Subcutaneous abdominal adipose tissue (tissue), 5 donors: Measurements from ENCODE around the gene RPS14.

Source experiments
- H3K27ac ChIP-seq: one replicate; pipeline ENCODE4 v1.7.0; 2013; ENCODE audit warnings: low read depth, mild to moderate bottlenecking, inconsistent platforms, low read length, moderate library complexity
- H3K27me3 ChIP-seq, 5 donors: one replicate each; pipeline ENCODE4 v1.7.0; 2013; ENCODE audit warnings: low read length in 5 of 5, inconsistent platforms in 1 of 5; ENCODE audit not compliant: control insufficient read depth in 5 of 5, insufficient read depth in 4 of 5
- H3K36me3 ChIP-seq, 5 donors: one replicate each; pipeline ENCODE4 v1.7.0; 2013; ENCODE audit warnings: low read length in 5 of 5; ENCODE audit not compliant: control insufficient read depth in 5 of 5, insufficient read depth in 5 of 5
- H3K4me1 ChIP-seq, 5 donors: one replicate each; pipeline ENCODE4 v1.7.0; 2013; ENCODE audit warnings: low read length in 5 of 5, mild to moderate bottlenecking in 3 of 5, moderate library complexity in 1 of 5; ENCODE audit not compliant: control insufficient read depth in 5 of 5, insufficient read depth in 5 of 5
- H3K4me3 ChIP-seq, 5 donors: one replicate each; pipeline ENCODE4 v1.7.0; 2013; ENCODE audit warnings: low read length in 5 of 5, low read depth in 1 of 5
- H3K9ac ChIP-seq, 5 donors: one replicate each; pipeline ENCODE4 v1.7.0; 2013; ENCODE audit warnings: low read length in 5 of 5, mild to moderate bottlenecking in 4 of 5, moderate library complexity in 3 of 5
- H3K9me3 ChIP-seq, 5 donors: one replicate each; pipeline ENCODE4 v1.7.0; 2013; ENCODE audit warnings: low read length in 5 of 5; ENCODE audit not compliant: control insufficient read depth in 5 of 5
- donor health status: healthy.
- donor health status: healthy.
- donor health status: healthy.
- donor health status: healthy.
- donor health status: healthy.

RPS14 gene

DNA sequence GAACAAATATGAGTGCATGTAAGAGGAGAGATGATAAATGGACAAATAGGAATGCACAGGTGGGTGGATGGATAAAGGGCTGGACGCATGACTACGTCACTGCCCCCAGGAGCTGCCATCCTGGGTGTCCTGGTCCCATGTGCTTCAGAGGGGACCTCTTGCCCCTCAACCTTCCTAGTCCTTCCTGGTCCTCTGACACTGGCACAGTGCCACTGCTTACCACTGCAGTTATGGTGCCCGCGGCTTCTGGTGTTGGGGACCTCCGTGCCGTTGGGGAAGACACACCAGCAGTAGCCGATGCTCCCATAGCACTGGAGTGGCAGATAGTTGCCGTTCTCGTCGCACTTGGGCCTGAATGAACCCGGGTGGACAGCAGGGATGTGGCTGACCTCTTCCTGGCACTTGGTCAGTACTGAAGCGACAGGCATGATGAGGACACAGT is 46.6 kb downstream of the RPS14 start:
- Histone ChIP-seq H3K36me3 (peaks cover 2 to 92% (median 78%) of the 10 kb centered on the region in 5 donors), H3K9ac (no peak overlapping the region), H3K4me1 (peaks cover 0 to 30% (median 6%) of the 10 kb centered on the region in 5 donors), H3K27me3 (peaks cover 0 to 4% (median 2%) of the 10 kb centered on the region in 5 donors), H3K27ac (no peak overlapping the region), H3K4me3 (no peak overlapping the region), H3K9me3 (no peaks in the 10 kb centered on the region)

DNA sequence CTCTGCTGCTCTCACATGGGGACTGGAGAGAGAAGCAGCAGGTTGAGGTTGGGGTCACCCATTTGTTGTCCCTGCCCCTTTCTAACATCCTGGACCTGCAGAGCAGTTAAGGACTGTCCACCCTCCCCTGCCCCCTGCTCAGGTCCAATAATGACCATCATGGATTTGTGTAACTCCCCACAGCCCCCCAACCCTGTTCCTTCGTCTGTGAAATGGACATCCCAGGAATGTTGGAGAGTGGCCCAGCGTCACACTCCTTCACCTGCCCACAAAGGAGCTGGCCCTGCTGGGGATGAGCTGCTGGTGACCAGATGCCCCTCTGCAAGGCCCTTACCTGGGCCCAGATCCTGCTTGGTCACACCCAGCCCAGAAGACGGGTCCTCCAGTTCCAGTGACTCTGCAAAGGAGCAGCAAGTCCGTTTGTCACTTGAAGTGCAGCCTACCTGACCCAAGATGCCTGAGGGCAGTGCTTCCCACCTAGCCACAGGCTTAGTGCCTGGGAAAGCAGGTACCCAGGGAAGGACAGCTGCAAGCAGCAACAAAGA is 47.2 kb downstream of the RPS14 start:
- Histone ChIP-seq H3K36me3 (peaks cover 2 to 93% (median 83%) of the 10 kb centered on the region in 5 donors), H3K4me1 (peaks cover 0 to 25% (median 3%) of the 10 kb centered on the region in 5 donors), H3K27ac (no peak overlapping the region), H3K9ac (no peak overlapping the region), H3K9me3 (no peaks in the 10 kb centered on the region), H3K27me3 (peaks cover 0 to 4% (median 2%) of the 10 kb centered on the region in 5 donors), H3K4me3 (no peak overlapping the region)

DNA sequence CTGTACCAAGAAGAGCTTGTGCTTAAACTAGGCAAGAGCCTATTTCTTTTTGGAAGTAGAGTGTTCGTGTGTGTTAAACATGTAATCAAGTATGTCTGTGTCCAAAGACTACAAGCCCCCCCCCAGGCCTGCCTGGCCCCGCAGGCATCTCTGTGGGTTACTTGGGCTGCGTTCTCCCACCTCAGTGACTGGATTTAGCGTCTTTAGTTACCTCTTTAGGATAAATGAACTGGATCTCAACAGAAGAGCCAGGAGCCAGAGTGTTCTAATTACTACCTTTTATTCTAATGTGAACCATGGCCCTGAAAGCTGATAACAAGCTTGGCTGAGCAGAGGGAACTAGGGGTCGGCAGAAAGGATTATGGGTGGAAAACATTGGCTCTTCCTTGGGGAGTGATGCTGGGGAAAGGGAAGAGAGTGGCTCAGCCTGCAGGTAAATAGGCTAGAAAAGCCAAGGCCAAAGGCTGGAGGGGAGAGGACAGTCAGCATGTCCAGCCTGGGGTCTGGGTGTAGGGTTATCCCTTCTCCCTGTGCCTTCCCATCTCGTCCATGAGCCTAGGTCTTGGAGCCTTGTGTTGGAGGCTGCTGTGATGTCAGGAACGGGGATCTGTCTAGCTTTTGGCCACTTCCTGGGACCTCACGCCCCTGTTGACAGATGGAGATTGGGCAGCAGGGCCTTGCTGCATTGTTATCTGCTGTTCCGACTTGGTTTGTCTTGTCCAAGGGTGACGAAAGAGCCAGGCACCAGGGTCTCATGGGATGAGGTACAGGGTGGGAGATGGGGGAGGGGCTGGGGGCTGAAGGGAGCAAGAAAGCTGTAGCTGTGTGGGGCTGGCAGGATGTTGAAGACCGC is 47.9 kb downstream of the RPS14 start:
- no peak overlapping the region for H3K27ac ChIP-seq
- no peak overlapping the region for H3K9ac ChIP-seq

DNA sequence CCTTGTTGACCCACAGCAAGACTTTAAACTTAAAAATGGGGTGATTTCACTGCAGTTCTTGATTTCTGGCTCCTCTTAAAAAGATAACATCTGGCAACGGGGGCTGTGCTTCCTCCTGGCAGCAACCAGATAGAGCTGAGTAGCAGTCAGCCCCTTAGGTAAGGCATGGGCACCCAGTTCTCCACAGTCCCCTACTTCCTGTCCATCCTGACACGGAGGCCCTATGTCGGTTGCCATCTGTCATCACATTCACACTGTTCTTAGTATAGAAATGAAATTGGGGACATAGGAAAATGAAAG is 48.5 kb downstream of the RPS14 start:
- H3K36me3 ChIP-seq, result peaks cover 2 to 91% (median 82%) of the 10 kb centered on the region in 5 donors

More for the DNA sequence above, 47.9 kb downstream of the RPS14 start:
- Histone ChIP-seq H3K4me1 (peaks cover 0 to 18% (median 0%) of the 10 kb centered on the region in 5 donors), H3K36me3 (peaks cover 2 to 91% (median 82%) of the 10 kb centered on the region in 5 donors), H3K27me3 (peaks cover 0 to under 1% (median 0%) of the 10 kb centered on the region in 5 donors), H3K9me3 (no peaks in the 10 kb centered on the region), H3K4me3 (no peak overlapping the region)

DNA sequence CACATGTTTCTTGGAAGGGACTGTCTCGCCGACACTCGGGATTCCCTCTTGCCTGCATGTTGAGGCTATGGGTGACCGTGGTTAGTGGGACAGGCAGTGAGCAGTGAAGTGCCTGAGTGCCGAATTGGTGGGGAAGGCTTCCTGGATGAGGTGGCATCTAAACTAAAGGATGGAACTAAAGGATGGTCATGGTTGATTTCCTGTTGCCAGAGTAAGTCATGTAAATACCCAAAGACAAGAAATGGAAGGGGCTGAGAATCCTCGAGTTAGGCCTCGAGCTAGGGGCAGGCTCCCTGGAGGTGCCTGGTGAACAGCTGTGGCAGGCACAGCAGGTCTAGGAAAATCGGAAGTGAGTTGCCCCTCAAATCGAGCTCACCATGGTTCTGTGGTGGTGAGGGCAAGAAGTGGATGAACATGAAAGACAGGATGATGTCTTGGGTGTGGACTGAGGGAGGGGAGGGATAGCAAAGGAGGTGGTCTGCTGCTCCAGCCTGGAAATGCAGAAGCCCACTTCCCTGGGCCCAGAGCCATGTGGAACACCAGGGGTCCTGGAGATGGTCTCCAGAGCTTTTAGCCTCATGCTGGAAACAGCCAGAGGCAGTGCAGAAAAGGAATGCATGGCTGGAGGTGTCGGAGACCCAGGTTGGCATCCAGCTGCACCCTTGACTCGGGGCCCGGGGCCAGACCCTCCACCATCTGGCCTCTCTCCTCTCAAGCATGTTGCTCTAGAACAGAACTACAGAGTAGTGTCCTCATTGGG is 49.0 kb downstream of the RPS14 start:
- H3K4me3 ChIP-seq, result no peak overlapping the region
- peaks cover 2 to 91% (median 85%) of the 10 kb centered on the region in 5 donors for H3K36me3 ChIP-seq
- H3K4me1 ChIP-seq, result peaks cover 0 to 14% (median 0%) of the 10 kb centered on the region in 5 donors
- H3K9ac ChIP-seq, result no peak overlapping the region
- no peaks in the 10 kb centered on the region for H3K27me3 ChIP-seq
- no peak overlapping the region for H3K27ac ChIP-seq
- no peaks in the 10 kb centered on the region for H3K9me3 ChIP-seq

More for the DNA sequence above, 48.5 kb downstream of the RPS14 start:
- peaks cover 0 to 14% (median 0%) of the 10 kb centered on the region in 5 donors for H3K4me1 ChIP-seq
- no peak overlapping the region for H3K9ac ChIP-seq
- H3K9me3 ChIP-seq, result no peaks in the 10 kb centered on the region
- no peak overlapping the region for H3K27ac ChIP-seq
- H3K4me3 ChIP-seq, result no peak overlapping the region
- H3K27me3 ChIP-seq, result no peaks in the 10 kb centered on the region

DNA sequence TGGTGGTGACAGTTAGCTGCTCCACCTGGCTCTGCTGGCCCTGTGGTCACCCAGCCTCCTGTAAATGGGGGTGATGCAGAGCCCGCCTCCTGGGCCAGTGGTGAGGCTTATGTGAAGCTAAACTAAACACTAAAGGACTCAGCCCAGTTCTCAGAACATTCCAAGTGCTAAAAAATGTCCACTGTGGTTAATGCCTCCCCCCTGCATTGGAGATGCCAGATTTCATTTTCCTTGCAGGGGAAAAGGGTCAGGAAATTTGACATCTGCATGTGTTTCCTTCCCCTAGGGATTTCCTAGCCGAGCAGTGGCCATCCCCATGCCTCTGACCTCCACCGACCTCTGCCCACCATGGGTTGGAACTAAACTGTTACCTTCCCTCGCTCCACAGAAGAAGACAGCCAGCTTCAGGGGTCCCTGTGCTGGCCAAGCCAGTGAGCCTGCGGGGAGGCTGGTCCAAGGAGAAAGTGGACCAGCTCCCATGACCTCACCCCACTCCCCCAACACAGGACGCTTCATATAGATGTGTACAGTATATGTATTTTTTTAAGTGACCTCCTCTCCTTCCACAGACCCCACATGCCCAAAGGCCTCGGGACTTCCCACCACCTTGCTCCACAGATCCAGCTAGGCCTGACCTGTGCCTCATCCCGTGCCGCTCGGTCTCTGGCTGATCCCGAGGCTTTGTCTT is 49.9 kb downstream of the RPS14 start:
- no peak overlapping the region for H3K9ac ChIP-seq
- H3K27ac ChIP-seq, result no peak overlapping the region
- H3K4me1 ChIP-seq, result peaks cover 0 to 10% (median 0%) of the 10 kb centered on the region in 5 donors
- no peaks in the 10 kb centered on the region for H3K9me3 ChIP-seq
- H3K27me3 ChIP-seq, result no peaks in the 10 kb centered on the region
- H3K36me3 ChIP-seq, result peaks cover 2 to 91% (median 85%) of the 10 kb centered on the region in 5 donors
- H3K4me3 ChIP-seq, result no peak overlapping the region

DNA sequence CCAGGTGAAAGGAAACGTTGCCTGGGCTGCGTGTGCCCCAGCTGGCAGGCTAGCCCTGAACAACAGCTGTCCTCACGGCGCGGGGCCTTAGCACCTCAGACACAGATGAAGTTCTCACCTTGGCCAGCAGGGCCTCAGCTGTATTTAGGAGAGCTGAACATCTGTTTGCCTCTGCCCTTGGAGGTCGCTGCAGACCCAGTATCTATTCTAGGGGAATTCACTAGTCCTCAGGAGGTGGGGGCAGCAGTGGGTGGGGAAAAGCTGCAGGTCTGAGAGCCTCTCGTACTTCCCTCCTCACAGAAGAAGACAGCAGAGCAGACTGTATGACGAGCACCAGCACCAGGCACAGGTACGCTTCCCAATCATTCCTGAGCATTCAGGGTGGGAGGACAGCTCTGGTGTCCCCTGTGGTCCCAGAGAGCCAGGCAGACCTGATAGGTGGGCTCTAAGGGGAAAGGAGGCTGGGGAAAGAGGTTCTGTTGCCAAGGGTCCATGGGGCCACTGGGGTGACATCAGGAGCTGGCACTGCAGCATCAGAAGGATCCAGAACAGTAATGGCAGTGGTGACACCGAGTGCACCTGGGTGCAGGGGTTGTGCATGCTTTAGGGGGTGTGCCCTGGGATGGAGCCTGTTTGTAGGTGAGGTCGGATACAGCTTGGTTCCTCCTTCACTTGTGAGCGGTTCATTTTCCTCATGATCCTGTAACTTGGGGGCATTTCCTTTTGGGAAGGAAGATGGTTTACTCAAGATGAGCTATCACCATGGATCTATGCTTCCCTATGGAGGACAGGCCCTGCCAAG is 50.6 kb downstream of the RPS14 start:
- H3K27ac ChIP-seq, result no peak overlapping the region
- H3K4me1 ChIP-seq, result peaks cover 0 to 10% (median 0%) of the 10 kb centered on the region in 5 donors
- no peaks in the 10 kb centered on the region for H3K27me3 ChIP-seq
- no peaks in the 10 kb centered on the region for H3K9me3 ChIP-seq
- peaks cover 2 to 90% (median 85%) of the 10 kb centered on the region in 5 donors for H3K36me3 ChIP-seq
- no peak overlapping the region for H3K4me3 ChIP-seq
- no peak overlapping the region for H3K9ac ChIP-seq

DNA sequence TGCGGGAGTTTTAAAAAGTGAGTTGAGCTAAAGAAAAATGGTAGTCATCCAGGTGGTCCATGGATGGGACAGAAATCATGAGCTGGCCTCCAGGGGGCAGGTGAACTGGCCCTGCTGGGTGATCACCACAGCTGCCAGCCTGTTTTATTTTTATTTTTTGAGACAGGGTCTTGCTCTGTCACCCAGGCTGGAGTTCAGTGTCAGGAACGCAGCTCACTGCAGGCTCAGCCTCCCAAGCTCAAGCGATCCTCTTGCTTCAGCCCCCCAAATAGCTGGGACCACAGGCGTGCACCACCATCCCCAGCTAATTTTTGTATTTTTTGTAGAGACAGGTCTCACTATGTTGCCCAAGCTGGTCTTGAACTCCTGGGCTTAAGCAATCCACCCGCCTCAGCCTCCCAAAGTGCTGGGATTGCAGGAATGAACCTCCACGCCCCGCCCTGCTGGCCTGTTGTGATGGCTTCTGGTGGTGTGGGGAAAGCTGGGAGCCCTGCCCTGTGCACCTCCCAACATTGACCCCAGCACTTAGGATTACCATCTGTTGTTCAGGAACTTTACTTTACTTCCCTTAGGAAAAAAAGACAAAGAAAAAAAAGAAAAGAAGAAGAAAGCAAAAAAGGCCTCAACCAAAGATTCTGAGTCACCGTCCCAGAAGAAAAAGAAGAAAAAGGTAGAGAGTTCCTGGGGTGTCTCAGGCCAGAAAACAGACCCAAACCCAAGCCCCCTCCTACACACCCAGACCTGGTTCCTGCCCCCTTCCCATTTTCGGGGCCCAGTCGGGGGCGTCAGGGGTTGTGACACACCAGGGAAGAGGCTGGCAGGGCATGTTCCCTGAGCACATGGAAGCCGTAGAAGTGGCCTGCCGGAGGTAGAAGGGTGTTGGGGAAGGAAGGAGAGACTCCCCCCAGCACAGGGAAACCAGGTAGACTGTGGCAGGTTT is 51.5 kb downstream of the RPS14 start:
- H3K36me3 ChIP-seq, result peaks cover 0 to 92% (median 87%) of the 10 kb centered on the region in 5 donors
- H3K4me1 ChIP-seq, result peaks cover 0 to 10% (median 0%) of the 10 kb centered on the region in 5 donors
- no peaks in the 10 kb centered on the region for H3K9me3 ChIP-seq
- H3K4me3 ChIP-seq, result no peak overlapping the region
- no peaks in the 10 kb centered on the region for H3K27me3 ChIP-seq
- H3K27ac ChIP-seq, result no peak overlapping the region
- no peak overlapping the region for H3K9ac ChIP-seq
